GM19328 (cell line): ENCODE data around the gene LEF1.
A peak's percentile ranks its signal among the peaks of the same experiment; 100 is the strongest.

Source experiments
- ATAC-seq: cut with Tn5 transposase; IDR thresholded peaks from one replicate; pipeline ENCODE4 v1.9.1; 2021; ENCODE audit warnings: mild to moderate bottlenecking, moderate library complexity; ENCODE audit not compliant: unreplicated experiment

The LEF1 gene

GRCh38 chr4:108149588-108150380 is 18.9 kb downstream of the LEF1 start:
- no peak for ATAC-seq

GRCh38 chr4:108148316-108148715 is 20.4 kb downstream of the LEF1 start:
- no peak for ATAC-seq

- no peak for ATAC-seq
Measured at GRCh38 chr4:108146819-108147218, 21.9 kb downstream of the LEF1 start.

DNA sequence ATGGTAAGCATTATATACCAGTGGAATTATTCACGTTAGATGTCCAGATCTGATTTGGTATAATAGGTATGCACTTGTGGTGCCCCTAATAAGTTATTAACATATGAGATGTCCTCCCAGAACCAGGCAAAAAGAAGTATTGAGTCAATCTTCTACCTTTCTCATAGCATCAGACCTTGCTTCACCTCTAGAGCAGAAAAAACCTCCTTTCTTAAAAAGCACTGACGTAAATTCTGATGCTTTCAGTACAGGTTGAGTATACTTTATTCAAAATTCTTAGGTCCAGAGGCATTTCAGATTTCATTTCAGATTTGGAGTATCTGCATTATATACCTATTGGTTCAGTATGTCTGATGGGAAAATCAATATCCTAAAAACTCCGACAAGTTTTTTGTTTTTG is 22.4 kb downstream of the LEF1 start:
- no peak for ATAC-seq

GRCh38 chr4:108144451-108144850 is 24.3 kb downstream of the LEF1 start:
- no peak for ATAC-seq

- no peak for ATAC-seq
Measured at GRCh38 chr4:108143515-108143914, 25.2 kb downstream of the LEF1 start.

DNA sequence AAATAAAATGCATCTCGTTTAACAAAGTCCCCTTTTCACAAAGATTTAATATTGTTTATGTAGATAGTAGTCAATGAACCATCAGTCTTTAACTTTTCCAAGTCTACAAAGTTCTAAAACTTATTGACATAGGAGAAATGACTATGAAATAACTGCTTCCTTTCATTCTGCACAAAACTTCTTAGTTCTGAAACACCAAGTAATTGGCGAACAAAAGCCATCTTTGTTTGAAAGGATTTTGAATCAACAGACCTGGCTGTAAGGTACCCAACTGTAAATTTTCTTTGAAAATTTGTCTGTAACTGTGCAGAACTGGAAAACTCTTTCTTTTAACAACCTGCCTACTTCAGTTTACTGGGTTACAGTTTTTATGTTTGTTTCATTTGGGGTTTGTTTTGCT is 25.9 kb downstream of the LEF1 start:
- no peak for ATAC-seq

GRCh38 chr4:108141213-108141950 is 27.4 kb downstream of the LEF1 start:
- ATAC-seq = no peak

DNA sequence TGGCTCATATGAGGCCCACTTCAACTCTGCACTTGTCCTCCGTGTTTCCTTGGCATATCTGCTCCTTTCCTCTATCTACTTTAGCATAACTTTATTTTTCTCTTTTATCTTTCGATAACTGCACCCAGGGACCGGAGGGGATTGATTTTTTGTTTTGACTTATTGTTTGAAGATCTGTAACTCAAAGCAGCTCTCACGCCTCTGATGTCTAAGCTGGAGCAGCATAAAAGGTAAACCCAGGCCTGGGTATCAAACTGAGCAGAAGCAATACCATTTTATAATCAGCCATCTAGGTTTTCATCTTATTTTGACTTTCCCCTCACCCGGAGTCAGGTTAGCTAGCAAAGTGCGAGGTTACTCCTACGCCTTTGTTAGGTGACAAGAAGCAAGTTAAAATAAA is 28.4 kb downstream of the LEF1 start:
- no peak for ATAC-seq

GRCh38 chr4:108139089-108139488 is 29.6 kb downstream of the LEF1 start:
- ATAC-seq = no peak

GRCh38 chr4:108135549-108136209 is 33.1 kb downstream of the LEF1 start:
- ATAC-seq = no peak

GRCh38 chr4:108130955-108131354 is 37.8 kb downstream of the LEF1 start:
- no peak for ATAC-seq

DNA sequence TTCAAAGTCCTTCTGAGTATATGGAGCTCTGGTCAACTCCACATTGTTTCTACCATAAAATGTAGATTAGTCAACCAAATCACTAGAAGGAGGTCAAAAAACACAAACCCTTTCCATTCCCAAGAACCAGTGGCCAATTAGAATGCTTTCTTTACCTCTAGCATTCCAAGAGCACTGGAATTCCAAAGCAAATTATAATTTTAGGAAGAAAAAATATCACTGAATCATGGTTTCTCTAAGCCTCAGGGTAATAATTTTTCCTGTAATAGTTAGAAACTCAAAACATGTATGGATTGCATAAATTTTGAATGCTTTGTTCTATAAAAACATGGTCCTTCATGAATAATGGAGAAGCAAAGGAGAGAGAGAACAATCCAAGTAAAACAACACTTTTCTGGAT is 39.5 kb downstream of the LEF1 start:
- ATAC-seq = no peak

- ATAC-seq = no peak
Measured at GRCh38 chr4:108126806-108127205, 41.9 kb downstream of the LEF1 start.

DNA sequence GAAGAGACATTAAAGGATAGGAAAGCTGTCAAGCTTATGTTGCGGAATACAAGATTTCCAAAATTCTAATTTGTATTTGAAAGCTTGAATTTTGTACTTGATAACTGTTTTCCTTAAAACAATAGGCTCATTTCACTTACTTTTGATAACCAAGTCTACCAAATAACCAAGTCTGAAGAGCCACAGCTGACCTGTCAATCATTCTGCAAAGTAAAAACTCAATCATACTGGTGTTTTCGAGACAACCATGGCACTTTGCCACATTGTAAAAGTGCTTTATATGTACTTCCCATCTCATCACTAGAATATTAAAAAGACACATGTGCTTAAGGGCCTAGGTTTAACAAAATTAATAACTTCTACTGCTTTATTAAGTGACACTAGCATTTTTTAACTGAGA is 47.9 kb downstream of the LEF1 start:
- no peak for ATAC-seq

DNA sequence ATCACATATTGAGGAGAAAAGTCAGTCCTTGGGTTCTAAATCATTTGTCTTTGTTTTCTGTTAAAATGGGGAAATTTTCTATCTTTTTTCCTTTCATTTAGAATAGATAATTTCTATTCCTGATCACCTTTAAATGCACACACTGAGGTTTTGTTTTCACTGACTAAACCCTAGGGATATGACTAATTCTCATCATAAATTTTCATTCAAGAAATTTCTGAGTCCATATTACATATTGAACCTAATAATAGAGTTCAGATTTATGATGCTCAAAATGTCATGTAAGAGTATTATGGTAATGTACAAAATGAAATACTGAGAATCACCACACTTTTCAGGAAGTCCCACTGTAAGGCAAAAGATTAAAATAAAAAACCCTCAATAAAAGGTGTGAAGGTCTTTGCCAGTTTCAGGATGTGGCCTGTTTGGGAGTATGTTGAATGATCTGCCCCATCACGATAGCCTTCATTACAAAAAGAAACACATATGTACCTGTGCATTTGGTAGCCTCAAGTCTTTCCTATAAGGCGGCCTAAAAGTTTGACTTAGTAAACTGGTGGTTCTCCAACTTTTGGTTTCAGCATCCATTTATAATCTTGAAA is 49.4 kb downstream of the LEF1 start:
- no peak for ATAC-seq

GRCh38 chr4:108118505-108118904 is 50.2 kb downstream of the LEF1 start:
- peak; percentile 78 for ATAC-seq

DNA sequence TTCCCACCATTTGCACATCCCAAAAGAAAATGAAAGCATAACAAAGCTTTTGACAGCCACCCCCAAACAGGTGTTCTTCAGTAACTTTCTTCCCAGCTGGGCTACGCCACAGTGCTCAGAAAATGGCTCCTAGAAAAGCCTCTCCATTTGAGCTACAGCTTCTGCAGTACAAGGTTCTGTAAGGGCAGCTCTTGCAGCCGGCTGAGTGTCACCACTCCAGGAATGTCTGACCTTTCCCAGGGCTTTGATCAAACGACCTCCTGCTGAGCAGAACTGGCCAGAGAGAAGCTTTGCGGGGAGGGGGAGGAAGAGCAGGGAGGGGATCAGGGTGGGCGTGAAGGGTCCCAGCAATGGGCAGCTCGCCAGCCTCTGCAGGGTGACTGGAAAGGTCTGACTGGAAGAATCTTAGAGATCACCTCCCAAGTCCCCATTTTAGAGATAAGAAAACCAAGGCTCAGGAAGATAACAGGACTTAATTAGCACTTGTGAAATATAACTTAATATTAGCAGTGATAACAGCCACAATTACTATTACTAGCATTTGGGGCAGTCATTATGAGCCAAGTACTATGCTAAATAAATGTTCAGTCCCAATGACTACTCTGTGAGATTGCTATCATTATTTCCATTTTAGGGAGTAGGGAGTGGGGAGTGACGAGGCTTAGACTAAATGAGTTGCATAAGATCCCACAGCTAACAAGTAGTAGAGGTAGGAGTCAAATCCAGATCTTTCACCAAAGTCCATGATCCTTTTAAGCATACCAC is 51.1 kb downstream of the LEF1 start:
- ATAC-seq = no peak

DNA sequence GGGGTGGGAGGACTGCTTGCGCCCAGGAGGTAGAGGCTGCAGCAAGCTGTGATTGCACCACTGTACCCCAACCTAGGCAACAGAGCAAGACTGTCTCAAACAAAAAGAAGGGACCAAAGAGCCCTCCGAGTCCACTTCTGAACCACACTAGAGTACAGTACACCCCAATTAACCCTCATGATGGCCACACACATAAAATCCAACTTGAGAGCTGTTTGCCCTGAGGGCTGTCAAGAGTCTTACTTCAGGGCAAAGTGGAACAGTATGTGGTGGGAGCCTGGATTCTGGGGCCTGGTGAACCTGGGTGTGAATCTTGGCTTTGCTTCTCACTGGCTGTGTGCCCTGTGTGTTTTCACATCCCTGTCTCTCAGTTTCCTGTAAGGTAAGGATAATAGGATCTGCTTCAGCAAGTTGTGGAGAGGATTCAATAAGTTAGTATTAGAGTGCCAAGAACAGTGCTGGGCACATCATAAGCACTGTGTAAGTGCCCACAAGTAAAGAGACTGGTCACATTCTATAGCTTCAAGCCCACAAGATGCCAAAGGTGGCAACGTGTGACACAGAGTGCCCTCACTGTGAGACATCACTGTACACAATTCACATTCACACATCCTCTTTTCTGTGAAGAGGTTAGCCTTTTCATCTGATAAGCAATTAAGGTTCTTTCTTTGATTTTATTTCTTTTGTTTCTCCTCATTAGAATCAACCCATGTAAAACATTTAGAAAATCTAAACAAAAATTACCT is 52.1 kb downstream of the LEF1 start:
- no peak for ATAC-seq

DNA sequence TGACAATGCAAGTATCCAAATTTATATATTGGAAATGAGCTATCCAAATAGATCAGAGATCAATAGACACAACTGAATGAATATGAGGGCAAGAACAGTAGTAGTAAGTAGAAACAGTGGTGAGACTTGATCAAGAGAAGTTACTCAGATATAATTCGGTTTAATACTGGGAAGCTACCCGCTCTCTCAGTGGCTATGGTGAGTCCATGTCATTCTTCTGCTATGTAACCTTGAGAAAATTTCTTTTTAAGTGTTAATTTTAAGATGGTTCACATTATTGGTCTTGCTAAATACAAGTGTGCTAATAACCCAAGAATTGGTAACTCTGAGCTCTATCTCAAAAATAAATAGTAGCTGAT is 53.6 kb downstream of the LEF1 start:
- no peak for ATAC-seq
